ENCODE measurements around the gene CPB2. TPM values are rescaled to one million over a fixed set of nuclear protein-coding genes. Genes with fewer than 3 reads are reported as not detected.

CPB2 gene
- total RNA-seq, 1 donor from 2014 or later = not detected

DNA sequence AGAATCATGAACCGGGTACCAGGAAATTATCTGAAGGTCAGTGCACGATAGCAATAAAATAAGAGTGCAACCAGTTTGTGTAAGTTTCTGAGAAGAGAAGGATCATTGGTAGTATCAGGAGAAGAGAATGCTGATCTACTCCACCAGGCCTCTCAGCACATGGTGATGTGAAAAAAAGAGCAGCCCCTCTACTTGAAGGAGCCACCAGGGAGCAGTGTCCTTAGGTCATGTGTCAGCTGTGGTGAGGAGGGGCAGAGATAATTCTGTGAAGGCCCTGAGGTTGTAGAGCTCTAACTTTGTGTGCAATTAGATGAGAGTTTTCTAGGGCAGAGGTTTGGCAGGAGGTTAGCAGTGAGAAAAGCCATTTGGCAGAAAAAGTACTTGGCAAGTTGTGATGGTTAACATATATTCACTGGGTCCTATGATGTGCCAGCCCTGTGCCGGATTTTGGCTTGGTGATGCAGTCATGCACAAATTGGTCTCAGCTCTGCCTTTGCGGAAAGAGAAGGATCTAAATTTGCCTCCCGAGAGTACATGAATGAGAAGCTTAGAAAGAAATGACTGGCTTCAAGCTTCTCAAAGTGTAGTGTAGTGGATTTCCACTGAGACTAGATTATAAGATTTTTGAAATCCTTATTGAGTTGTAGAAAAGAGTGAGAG, 33.1 kb downstream of the CPB2 start:
- H3K4me1 ChIP-seq = no peaks in the 10 kb centered on the region
- TF ChIP-seq, protein P1, sequence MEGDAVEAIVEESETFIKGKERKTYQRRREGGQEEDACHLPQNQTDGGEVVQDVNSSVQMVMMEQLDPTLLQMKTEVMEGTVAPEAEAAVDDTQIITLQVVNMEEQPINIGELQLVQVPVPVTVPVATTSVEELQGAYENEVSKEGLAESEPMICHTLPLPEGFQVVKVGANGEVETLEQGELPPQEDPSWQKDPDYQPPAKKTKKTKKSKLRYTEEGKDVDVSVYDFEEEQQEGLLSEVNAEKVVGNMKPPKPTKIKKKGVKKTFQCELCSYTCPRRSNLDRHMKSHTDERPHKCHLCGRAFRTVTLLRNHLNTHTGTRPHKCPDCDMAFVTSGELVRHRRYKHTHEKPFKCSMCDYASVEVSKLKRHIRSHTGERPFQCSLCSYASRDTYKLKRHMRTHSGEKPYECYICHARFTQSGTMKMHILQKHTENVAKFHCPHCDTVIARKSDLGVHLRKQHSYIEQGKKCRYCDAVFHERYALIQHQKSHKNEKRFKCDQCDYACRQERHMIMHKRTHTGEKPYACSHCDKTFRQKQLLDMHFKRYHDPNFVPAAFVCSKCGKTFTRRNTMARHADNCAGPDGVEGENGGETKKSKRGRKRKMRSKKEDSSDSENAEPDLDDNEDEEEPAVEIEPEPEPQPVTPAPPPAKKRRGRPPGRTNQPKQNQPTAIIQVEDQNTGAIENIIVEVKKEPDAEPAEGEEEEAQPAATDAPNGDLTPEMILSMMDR (IDR thresholded peaks at IDR 0.05) = no peak
- H3K4me3 ChIP-seq = no peak overlapping the region
- intact Hi-C loops (cut with DNase I) = no loop called here
- no peaks in the 10 kb centered on the region for H3K27me3 ChIP-seq
- H3K27ac ChIP-seq = no peak overlapping the region
- no peaks in the 10 kb centered on the region for H3K36me3 ChIP-seq
- H3K9me3 ChIP-seq = no peaks in the 10 kb centered on the region
- no peak for DNase-seq (ENCODE audit: low spot score in 2 of 2)

DNA sequence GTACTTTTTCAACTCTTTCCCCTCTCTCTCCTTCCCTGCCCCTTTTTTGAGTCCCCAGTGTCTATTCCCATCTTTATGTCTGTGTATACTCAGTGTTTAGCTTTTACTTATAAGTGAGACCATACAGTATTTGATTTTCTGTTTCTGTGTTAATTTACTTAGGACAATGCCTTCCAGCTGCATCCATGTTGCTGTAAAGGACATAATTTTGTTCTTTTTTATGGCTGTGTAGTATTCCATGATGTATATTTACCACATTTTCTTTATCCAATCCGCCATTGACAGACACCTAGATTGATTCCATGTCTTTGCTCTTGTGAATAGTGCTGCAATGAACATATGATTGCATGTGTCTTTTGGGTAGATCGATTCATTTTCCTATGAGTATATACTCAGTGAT, 41.5 kb downstream of the CPB2 start:
- H3K4me3 ChIP-seq = no peak overlapping the region
- H3K27me3 ChIP-seq = no peaks in the 10 kb centered on the region
- H3K27ac ChIP-seq = no peak overlapping the region
- intact Hi-C loops (cut with DNase I) = no loop called here
- no peaks in the 10 kb centered on the region for H3K9me3 ChIP-seq
- no peaks in the 10 kb centered on the region for H3K4me1 ChIP-seq
- TF ChIP-seq, protein P1 (IDR thresholded peaks at IDR 0.05) = no peak
- no peak for DNase-seq (ENCODE audit: low spot score in 2 of 2)
- H3K36me3 ChIP-seq = no peaks in the 10 kb centered on the region

DNA sequence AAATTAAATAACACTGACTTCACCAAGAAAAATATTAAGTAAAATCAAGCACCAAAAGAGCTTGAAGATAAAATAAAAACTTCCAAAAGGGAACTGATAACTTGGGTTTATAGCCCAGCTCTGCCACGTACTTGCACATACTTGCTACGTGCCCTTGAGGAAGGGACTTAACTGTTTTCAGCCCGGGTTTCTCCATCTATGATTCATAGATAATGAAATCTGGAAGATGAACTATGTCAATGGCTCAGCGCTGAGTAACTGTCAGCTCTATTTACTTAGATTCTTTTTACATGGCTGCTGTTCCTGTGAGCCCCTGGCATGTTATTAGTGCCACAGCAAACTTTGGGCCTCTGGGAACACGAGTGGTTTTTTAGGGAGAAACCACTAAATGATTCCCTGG, 42.6 kb downstream of the CPB2 start:
- no peaks in the 10 kb centered on the region for H3K4me1 ChIP-seq
- H3K9me3 ChIP-seq = no peaks in the 10 kb centered on the region
- H3K27ac ChIP-seq = no peak overlapping the region
- no peaks in the 10 kb centered on the region for H3K27me3 ChIP-seq
- no peaks in the 10 kb centered on the region for H3K36me3 ChIP-seq
- no peak for DNase-seq (ENCODE audit: low spot score in 2 of 2)
- no peak overlapping the region for H3K4me3 ChIP-seq
- intact Hi-C loops (cut with DNase I) = no loop called here
- TF ChIP-seq, protein P1 (IDR thresholded peaks at IDR 0.05) = no peak

DNA sequence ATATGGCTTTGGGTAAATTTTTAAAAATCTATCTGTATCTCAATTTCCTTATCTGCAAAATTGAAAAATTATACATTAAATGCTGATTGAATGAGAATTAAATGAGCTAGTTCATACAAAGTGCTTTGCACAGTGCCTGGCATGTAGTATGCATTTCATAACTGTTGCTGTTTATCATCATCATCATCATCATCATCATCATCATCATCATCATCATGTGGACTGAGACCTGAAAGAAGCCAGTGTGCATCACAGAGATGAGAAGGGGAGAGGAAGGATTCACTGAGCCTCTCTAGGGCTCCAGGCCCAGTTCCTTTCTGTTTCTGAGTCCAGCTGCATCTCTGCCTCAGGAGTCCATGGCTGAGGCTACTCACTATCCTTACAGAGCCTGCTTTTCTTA, 45.4 kb downstream of the CPB2 start:
- TF ChIP-seq, protein P1 (IDR thresholded peaks at IDR 0.05) = no peak
- H3K4me1 ChIP-seq = no peaks in the 10 kb centered on the region

DNA sequence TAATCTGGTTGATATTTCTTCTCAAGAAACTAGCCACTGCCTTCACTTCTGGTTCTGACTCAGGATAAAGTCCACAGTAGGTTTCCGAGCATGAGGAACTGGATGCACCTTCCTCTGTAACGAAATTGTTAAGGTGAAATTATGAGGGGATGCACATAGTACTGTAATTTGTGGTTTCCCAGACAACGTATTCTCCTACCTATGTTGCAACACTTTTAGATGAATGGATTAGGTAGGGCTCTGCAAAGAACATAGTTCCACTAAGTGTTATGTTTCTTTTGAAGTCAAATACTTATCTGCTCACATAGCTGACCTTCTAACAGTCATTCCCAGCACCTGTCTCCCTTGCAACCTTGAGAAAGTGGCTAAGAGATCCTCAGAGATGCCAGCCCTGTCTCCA, 46.6 kb downstream of the CPB2 start:
- H3K36me3 ChIP-seq = no peaks in the 10 kb centered on the region
- H3K9me3 ChIP-seq = no peaks in the 10 kb centered on the region
- no peak for DNase-seq (ENCODE audit: low spot score in 2 of 2)
- H3K27ac ChIP-seq = no peak overlapping the region
- intact Hi-C loops (cut with DNase I) = no loop called here
- TF ChIP-seq, protein P1 (IDR thresholded peaks at IDR 0.05) = no peak
- no peaks in the 10 kb centered on the region for H3K27me3 ChIP-seq
- no peak overlapping the region for H3K4me3 ChIP-seq
- H3K4me1 ChIP-seq = no peaks in the 10 kb centered on the region

More for the DNA sequence above, 45.4 kb downstream of the CPB2 start:
- H3K27ac ChIP-seq = no peak overlapping the region
- no peak overlapping the region for H3K4me3 ChIP-seq
- no peaks in the 10 kb centered on the region for H3K9me3 ChIP-seq
- no peaks in the 10 kb centered on the region for H3K36me3 ChIP-seq
- intact Hi-C loops (cut with DNase I) = no loop called here
- H3K27me3 ChIP-seq = no peaks in the 10 kb centered on the region
- DNase-seq (ENCODE audit: low spot score in 2 of 2) = no peak

Data from ascending aorta (tissue), 2 donors.